Activated effector memory CD4-positive, alpha-beta T cell treated with Interleukin-2 at 50 U/mL for 16 hours (primary cell): ENCODE results near the gene RBMS1.

Experiments
- DNase-seq: peaks from one replicate; pipeline ENCODE4 v3.0.0-alpha.2; 2020

RBMS1 gene

GRCh38 chr2:160268151-160268781 lies 225.3 kb downstream of the RBMS1 start:
- no peak for DNase-seq

DNA sequence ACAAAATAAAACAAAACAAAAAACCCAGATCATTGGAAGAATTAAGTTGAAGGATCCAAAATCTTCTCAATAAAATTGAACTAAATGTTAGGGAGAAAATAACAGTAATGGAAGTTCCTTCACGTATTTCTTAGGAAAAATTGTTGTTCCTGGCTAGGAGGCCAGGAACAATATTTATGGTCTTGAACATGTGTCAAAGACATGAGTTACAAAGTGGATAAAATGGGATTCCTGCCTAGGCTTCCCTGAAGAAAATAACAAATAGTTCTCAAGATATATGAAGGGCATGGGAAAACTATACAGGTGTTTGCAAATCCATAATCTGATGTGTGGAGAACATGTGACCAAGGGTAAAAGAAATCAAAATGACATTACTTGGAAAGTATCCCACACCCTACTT lies 225.9 kb downstream of the RBMS1 start:
- DNase-seq = no peak

DNA sequence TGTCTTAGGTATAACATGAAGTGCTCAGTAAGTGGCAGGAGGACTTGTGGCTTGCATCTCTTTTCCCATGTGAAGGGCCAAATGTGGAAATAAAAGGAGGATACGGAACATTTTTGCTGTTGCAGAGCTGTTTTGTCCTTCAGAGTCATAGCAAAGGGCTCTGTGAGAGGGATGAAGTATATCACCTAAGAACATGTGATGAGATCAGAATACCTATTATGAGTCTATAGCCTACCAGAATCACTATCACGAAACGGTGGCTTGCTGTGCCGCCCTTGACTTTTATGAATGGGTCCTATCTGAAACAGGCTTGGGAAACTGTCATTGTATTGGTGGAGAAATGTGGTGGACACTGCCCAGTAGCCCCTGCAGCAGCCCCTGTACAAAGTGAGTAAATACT lies 226.6 kb downstream of the RBMS1 start:
- no peak for DNase-seq

DNA sequence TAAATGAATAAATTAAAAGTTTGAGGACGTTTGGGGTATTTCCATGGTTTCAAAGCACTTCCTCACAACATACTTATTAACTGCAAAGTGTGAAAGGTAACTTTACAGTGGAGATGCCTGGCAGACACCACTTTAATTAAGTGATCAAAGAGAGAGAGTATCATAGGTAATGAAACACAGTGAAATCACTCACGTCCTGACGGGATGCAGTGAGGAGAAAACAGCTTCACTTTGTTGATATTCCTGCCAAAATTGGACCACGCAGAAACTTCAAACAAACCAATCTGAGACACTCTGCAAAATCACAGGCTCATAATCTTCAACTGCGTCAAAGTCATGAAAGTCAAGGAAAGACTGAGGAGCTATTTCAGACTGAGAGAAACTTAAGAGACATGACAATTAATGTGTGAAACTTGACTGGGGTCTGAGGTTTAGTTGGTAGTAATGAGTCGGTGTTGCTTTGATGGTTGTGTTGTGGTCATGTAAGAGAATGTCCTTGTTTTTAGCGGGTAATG lies 227.5 kb downstream of the RBMS1 start:
- DNase-seq = no peak

DNA sequence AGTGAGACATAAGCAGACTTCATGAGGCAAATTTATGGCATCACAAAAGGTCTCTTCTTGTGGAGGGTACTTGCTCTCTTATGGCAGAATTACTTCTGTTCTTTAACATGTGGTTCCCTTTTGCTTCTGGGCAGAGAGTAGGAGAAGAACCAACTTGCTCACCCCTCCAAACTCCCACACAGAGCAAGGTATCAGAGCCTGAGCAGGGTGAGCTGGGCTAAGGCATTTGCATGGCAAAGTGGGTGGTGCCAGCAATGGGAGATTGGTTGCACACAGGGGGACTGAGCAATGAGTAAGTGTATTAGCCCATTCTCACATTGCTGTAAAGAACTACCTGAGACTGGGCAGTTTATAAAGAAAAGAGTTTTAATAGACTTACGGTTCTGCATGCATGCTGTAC lies 229.3 kb downstream of the RBMS1 start:
- no peak for DNase-seq

DNA sequence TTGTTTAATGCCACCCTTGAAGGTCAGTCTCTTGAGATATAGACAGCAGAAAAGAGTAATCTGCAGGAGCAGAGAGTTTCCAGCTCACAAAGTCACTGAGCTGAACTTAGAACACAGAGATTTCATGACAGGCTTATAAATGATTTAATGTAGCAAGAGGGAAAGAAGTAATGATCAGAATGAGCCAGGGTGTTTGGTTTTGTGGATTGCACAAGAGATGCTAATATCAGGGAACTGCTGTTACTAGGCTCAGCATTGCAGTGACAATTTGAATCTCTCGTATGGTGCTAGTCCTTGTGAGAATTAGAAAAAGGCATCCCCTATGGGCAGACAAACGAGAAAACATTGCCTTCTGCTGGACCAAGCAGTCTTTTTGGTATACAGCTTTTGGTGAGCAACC lies 231.9 kb downstream of the RBMS1 start:
- no peak for DNase-seq

DNA sequence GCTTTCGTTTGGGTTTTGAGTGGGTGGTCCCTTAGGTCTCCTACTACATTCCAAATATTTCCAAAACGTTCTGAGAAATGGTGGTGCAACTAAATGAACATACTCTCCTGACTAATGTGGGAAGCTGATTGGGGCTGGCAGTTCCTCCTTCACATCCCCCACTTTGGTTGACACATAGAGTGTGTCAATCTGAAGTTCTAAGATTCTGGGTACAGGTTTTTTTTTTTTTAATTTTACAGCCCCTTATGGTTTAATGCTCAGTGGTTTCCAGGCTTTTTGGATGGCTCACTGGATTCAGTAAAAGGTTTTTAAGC lies 235.2 kb downstream of the RBMS1 start:
- DNase-seq = no peak

- no peak for DNase-seq
These were observed 235.7 kb downstream of the RBMS1 start for GRCh38 chr2:160257743-160258491.

GRCh38 chr2:160257041-160257742 lies 236.4 kb downstream of the RBMS1 start:
- no peak for DNase-seq

GRCh38 chr2:160256507-160256906 lies 237.1 kb downstream of the RBMS1 start:
- no peak for DNase-seq

- no peak for DNase-seq
These were observed 238.2 kb downstream of the RBMS1 start for GRCh38 chr2:160255408-160255807.

- DNase-seq = no peak
These were observed 239.3 kb downstream of the RBMS1 start for GRCh38 chr2:160254189-160254762.

DNA sequence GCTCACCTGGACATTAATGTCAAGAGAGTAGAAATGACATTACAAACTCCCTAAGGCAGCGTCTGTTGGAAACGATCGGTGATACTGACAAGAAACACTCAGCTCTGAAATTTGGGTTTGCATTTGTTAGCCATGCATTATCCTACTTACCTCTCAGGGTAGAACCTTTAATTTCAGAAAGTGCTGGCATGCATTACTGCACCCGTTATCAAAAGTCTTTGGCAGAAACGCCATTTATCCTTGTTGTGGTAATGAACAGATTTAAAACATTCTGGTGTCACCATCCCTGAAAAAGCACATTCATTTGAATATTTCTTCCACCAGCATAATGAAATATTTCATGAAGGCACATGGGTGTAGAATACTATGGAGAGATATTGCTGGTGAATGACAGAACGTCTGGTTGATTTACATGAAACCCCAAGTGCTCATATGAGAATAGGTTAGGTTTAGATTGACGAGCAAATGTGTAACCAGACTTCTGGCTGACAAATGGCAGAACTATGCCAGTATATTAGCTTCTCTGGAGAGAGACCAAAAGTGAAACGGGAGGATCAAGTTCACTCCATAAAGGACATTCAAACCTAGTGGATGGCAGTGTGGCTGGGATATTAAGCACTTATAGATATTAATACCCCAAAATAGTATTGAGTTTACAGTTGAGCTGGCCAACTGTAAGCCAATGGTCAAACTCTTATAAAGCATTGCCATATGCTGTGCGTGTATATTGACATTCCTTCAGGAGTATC lies 240.0 kb downstream of the RBMS1 start:
- no peak for DNase-seq

DNA sequence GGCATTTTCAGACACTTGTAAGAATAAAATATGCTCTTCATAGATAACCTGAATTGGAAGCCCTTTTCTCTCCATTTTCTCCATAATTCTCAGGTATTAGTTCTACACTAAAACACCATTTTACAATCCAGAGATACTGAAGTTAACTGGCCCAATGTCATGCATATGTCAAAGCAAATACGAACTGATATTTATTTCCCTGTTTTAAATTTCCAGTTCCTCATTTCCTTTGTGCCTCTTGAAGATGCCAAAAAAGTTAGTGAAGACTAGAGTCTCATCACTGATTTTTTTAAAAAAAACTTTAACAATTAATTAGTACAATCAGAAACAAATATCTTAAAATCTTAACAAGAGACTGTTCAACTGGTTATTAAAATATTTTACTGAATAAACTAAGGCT lies 240.7 kb downstream of the RBMS1 start:
- DNase-seq = no peak

DNA sequence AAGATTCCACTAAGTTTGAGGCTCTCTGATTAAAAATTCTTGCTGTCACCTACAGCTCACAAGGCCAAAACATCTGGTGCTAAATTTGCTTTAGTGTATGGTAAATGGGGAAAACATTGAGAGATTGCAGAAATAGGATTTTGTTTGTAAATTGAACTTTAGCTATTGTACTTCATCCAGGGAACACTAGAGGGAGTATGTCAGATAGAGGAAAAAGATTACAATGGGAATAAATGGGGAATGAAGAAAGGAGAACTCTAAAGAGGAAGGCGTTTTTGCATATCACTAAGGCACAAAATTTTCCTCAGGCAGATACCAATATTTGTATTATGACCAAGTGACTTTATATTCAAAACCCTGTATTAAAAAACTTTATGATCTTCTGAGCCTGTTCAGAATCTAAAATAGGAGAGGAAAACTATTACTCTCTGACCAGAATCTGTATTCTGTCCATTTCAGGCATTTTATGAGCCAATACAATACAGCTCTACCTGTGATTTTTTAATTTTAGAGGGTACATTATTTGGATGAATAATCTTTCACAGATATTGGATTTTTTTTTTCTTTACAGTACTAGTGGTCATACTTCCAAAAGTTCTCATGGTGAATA lies 241.2 kb downstream of the RBMS1 start:
- DNase-seq = no peak

- DNase-seq = no peak
These were observed 242.0 kb downstream of the RBMS1 start for GRCh38 chr2:160251569-160251968.

GRCh38 chr2:160249876-160250275 lies 243.7 kb downstream of the RBMS1 start:
- DNase-seq = no peak

DNA sequence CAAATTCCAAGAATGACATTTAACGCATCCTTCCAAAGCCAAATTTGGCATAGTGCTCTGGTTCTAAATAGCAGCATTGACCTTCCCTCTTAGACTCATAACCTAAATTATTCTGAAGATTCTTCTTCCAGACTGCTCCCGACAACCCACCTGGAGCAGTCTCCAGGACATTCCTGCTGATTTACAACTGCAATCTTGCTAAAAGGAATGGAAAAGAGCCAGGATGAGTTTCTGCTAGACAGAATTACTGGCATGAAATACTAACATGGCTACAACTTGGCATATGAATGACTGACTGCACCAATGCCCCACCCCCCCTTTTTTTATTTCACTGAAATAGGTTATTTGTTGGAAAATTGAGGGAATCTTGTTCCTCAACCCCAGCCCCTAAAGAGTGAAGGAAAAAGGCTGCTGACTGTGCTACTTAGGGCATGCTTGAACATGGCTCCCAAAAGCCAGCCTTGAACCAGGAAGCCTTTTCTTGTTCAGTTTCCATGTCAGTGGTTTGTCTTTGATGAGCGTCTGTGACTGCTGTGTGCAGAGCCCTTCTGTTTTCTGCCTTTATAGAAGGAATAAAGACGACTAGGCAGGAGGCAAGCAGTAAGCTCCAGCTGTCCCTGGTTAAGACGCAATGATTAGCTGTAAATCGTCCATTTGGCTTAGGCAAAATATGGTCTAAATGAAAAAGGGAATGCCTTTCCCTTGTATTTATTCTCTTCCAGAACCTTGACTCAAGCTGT lies 246.1 kb downstream of the RBMS1 start:
- DNase-seq = no peak

- DNase-seq = no peak
These were observed 247.3 kb downstream of the RBMS1 start for GRCh38 chr2:160246356-160246755.

- DNase-seq = no peak
These were observed 247.9 kb downstream of the RBMS1 start for GRCh38 chr2:160245614-160246155.

GRCh38 chr2:160242893-160243564 lies 250.6 kb downstream of the RBMS1 start:
- no peak for DNase-seq
